ENCODE results near the gene NFASC.

GRCh38 chr1:204923626-204924012 lies 53.0 kb downstream of the NFASC start:
- no peak for TF ChIP-seq POLR2A (IDR thresholded peaks at IDR 0.05)
- TF ChIP-seq CTCF (IDR thresholded peaks at IDR 0.05): no peak
